CD14-positive monocyte (primary cell): ENCODE data around the gene TMEM273. TPM values are rescaled to one million over a fixed set of nuclear protein-coding genes. Genes with fewer than 3 reads are reported as not detected.

Experiments used
- DNase-seq, 3 donors: peaks; one replicate each; pipeline ENCODE4 v3.0.0-alpha.2; 2011 to 2022
- H2AFZ ChIP-seq: 2 replicates; pipeline ENCODE4 v1.6.0; 2012; ENCODE audit warnings: mild to moderate bottlenecking, low read depth, low read length, inconsistent platforms; ENCODE audit not compliant: insufficient read depth, poor library complexity, severe bottlenecking
- H3K27ac ChIP-seq, 2 donors: 1 replicate in 1 of 2; 2 replicates in 1 of 2; pipeline ENCODE4 v1.5.1; 2012 to 2013; ENCODE audit warnings: low read length in 2 of 2, control low read depth in 1 of 2, inconsistent platforms in 1 of 2, low read depth in 1 of 2, mild to moderate bottlenecking in 1 of 2
- H3K27me3 ChIP-seq, 2 donors: one replicate each; pipeline versions ENCODE4 v1.6.0 to v1.6.1; 2011 to 2013; ENCODE audit warnings: low read length in 2 of 2; ENCODE audit not compliant: control insufficient read depth in 2 of 2, insufficient read depth in 2 of 2
- H3K36me3 ChIP-seq, 2 donors: replicated peaks in 1 of 2; 1 replicate in 1 of 2; 2 replicates in 1 of 2; pipeline versions ENCODE4 v1.5.1 to v1.6.1; 2012 to 2013; ENCODE audit warnings: low read length in 2 of 2, control low read depth in 1 of 2, inconsistent platforms in 1 of 2, mild to moderate bottlenecking in 1 of 2; ENCODE audit not compliant: insufficient read depth in 2 of 2, control insufficient read depth in 1 of 2
- H3K4me1 ChIP-seq, 2 donors: 1 replicate in 1 of 2; 2 replicates in 1 of 2; pipeline versions ENCODE4 v1.5.1 to v1.6.1; 2012 to 2013; ENCODE audit warnings: low read length in 2 of 2, control low read depth in 1 of 2, inconsistent platforms in 1 of 2, mild to moderate bottlenecking in 1 of 2, moderate library complexity in 1 of 2; ENCODE audit not compliant: insufficient read depth in 2 of 2, control insufficient read depth in 1 of 2
- H3K4me2 ChIP-seq: replicated peaks from 2 replicates; pipeline ENCODE3; 2012; ENCODE audit warnings: low read length, moderate library complexity, mild to moderate bottlenecking; ENCODE audit not compliant: poor library complexity, severe bottlenecking; ENCODE audit errors: extremely low read depth
- H3K4me3 ChIP-seq, 3 experiments: fragments of 200-600 bp in 1 of 3; sonication (generic) in 1 of 3; replicated peaks in 1 of 3; 1 replicate in 2 of 3; 2 replicates in 1 of 3; pipeline ENCODE4 v1.5.1; 2011 to 2013; ENCODE audit warnings: low read length in 3 of 3, mild to moderate bottlenecking in 3 of 3, control low read depth in 2 of 3, low read depth in 2 of 3, inconsistent platforms in 1 of 3, moderate library complexity in 1 of 3
- H3K79me2 ChIP-seq: 2 replicates; pipeline ENCODE4 v1.6.0; 2012; ENCODE audit warnings: mild to moderate bottlenecking, control low read depth, inconsistent platforms, low read length, moderate library complexity; ENCODE audit not compliant: insufficient read depth
- H3K9ac ChIP-seq: 2 replicates; pipeline ENCODE4 v1.6.0; 2017; ENCODE audit warnings: low read length, mild to moderate bottlenecking; ENCODE audit not compliant: insufficient read depth, poor library complexity, severe bottlenecking
- H3K9me3 ChIP-seq, 2 donors: replicated peaks in 1 of 2; 1 replicate in 1 of 2; 2 replicates in 1 of 2; pipeline versions ENCODE4 v1.5.1 to v1.6.1; 2012 to 2013; ENCODE audit warnings: low read length in 2 of 2, control low read depth in 1 of 2; ENCODE audit not compliant: control insufficient read depth in 1 of 2, insufficient read depth in 1 of 2
- H4K20me1 ChIP-seq: 2 replicates; pipeline ENCODE4 v1.6.0; 2012; ENCODE audit warnings: mild to moderate bottlenecking, low read length, control low read depth, moderate library complexity; ENCODE audit not compliant: insufficient read depth
- H3K27ac Mint-ChIP-seq, 7 donors: one replicate each; pipeline ENCODE4 v1.8.0; 2020; ENCODE audit warnings: mild to moderate bottlenecking in 7 of 7, mixed read lengths in 7 of 7, moderate library complexity in 6 of 7, inconsistent platforms in 2 of 7
- H3K27me3 Mint-ChIP-seq, 3 donors: one replicate each; pipeline ENCODE4 v1.8.0; 2021 to 2022; ENCODE audit warnings: low read depth in 3 of 3, mild to moderate bottlenecking in 3 of 3, mixed read lengths in 3 of 3, moderate library complexity in 3 of 3, inconsistent platforms in 1 of 3
- H3K36me3 Mint-ChIP-seq, 2 donors: one replicate each; pipeline ENCODE4 v1.8.0; 2020; ENCODE audit warnings: mixed read lengths in 2 of 2, inconsistent platforms in 1 of 2, mild to moderate bottlenecking in 1 of 2
- H3K4me1 Mint-ChIP-seq: one replicate; pipeline ENCODE4 v1.8.0; 2020; ENCODE audit warnings: mild to moderate bottlenecking, mixed read lengths
- H3K4me3 Mint-ChIP-seq, 2 donors: one replicate each; pipeline ENCODE4 v1.8.0; 2020; ENCODE audit warnings: mild to moderate bottlenecking in 2 of 2, mixed read lengths in 2 of 2, moderate library complexity in 1 of 2
- H3K9me3 Mint-ChIP-seq, 7 donors: one replicate each; pipeline ENCODE4 v1.8.0; 2020 to 2022; ENCODE audit warnings: mixed read lengths in 7 of 7, mild to moderate bottlenecking in 6 of 7, moderate library complexity in 6 of 7, inconsistent platforms in 2 of 7
- CTCF ChIP-seq: fragments of 200-600 bp; IDR thresholded peaks from one replicate; pipeline ENCODE4 v1.8.0; 2022; ENCODE audit warnings: antibody characterized with exemption, mild to moderate bottlenecking
- WGBS: methylation state at CpG from one replicate; pipeline ENCODE4 v1.1.5; 2013; ENCODE audit warnings: missing lambda C conversion rate; ENCODE audit not compliant: insufficient coverage; 5-methylcytosine and 5-hydroxymethylcytosine counted together
- intact Hi-C, 2 donors: fragments of 100-400 bp; cut with micrococcal nuclease; formaldehyde crosslinking; loops; one replicate each; pipeline versions ENCODE4 v1.15.0 to v1.15.1; 2023
- polyA plus RNA-seq, 3 donors: library from polyadenylated mRNA; depleted of rRNA in 1 of 3; unstranded in 2 of 3; stranded (reverse) in 1 of 3; fragments of 300-500 nt in 2 of 3; fragments of >200 nt in 1 of 3; fragmentation: Illumina TruSeq in 2 of 3; gene quantifications; 1 replicate in 2 of 3; 2 replicates in 1 of 3; pipeline ENCODE4 v1.2.3, GENCODE V29; 2012 to 2021

Gene TMEM273
- polyA plus RNA-seq, 3 donors, result 6.7 to 7.9 (median 6.9) TPM

- Mint-ChIP-seq H3K27me3 (peaks cover 0 to 6% (median 4%) of the 10 kb centered on the region in 3 donors), H3K9me3 (no peaks in the 10 kb centered on the region), H3K4me1 (peaks cover 26% of the 10 kb centered on the region), H3K36me3 (peaks cover 0 to 10% of the 10 kb centered on the region in 2 donors), H3K4me3 (no peak overlapping the region), H3K27ac (no peak overlapping the region)
- Histone ChIP-seq H3K4me3 (no peak overlapping the region), H3K4me2 (no peak overlapping the region), H3K27ac (no peak overlapping the region), H2AFZ (no peak overlapping the region), H3K27me3 (no peaks in the 10 kb centered on the region), H3K4me1 (peaks cover 16 to 24% of the 10 kb centered on the region in 2 donors), H3K9ac (no peak overlapping the region), H3K79me2 (no peaks in the 10 kb centered on the region), H3K9me3 (no peaks in the 10 kb centered on the region), H3K36me3 (no peaks in the 10 kb centered on the region), H4K20me1 (no peaks in the 10 kb centered on the region)
- intact Hi-C loops, result no loop called here
- DNase-seq, result no peak
- no peak for TF ChIP-seq CTCF
- WGBS, result 91% methylated on average over 5 of the region's 14 CpGs
These were observed 22.2 kb downstream of the TMEM273 start for GRCh38 chr10:49165821-49166483.

- H3K27ac Mint-ChIP-seq, result peak overlapping the region in 1 of 7 donors; percentile 45
These were observed 22.9 kb downstream of the TMEM273 start for GRCh38 chr10:49165259-49165658.

More at GRCh38 chr10:49165259-49165658, 22.9 kb downstream of the TMEM273 start:
- Histone ChIP-seq H3K4me1 (peaks cover 16 to 24% of the 10 kb centered on the region in 2 donors), H3K27me3 (no peaks in the 10 kb centered on the region), H3K9me3 (no peaks in the 10 kb centered on the region), H3K9ac (no peak overlapping the region), H3K4me3 (no peak overlapping the region), H3K4me2 (no peak overlapping the region), H3K36me3 (no peaks in the 10 kb centered on the region), H2AFZ (no peak overlapping the region), H3K27ac (no peak overlapping the region), H3K79me2 (no peaks in the 10 kb centered on the region), H4K20me1 (no peaks in the 10 kb centered on the region)
- intact Hi-C loops, result no loop called here
- Mint-ChIP-seq H3K27me3 (peaks cover 0 to 6% (median 4%) of the 10 kb centered on the region in 3 donors), H3K4me3 (no peak overlapping the region), H3K36me3 (peaks cover 0 to 10% of the 10 kb centered on the region in 2 donors), H3K4me1 (peaks cover 26% of the 10 kb centered on the region), H3K9me3 (no peaks in the 10 kb centered on the region)
- no peak for DNase-seq
- TF ChIP-seq CTCF, result no peak
- 87% methylated on average over 7 of the region's 7 CpGs for WGBS
